A549 (cell line): ENCODE results near the gene RNF217. TPM values are rescaled to one million over a fixed set of nuclear protein-coding genes. Genes with fewer than 3 reads are reported as not detected.
A peak's percentile ranks its signal among the peaks of the same experiment; 100 is the strongest.
"Not testable (repeated sequence)": the region's sequence is repeated elsewhere in the genome, so short reads cannot be mapped to it uniquely, and the experiment has no call there.

Experiments
- ATAC-seq, 2 experiments: fragments of 200-7000 bp in 1 of 2; fragments of >200 bp in 1 of 2; cut with Nextera tagmentation in 1 of 2; cut with Tn5 transposase in 1 of 2; 3 replicates each; pipeline versions ENCODE4 v1.8.0 to v1.9.1; 2018 to 2020; ENCODE audit warnings: mild to moderate bottlenecking in 1 of 2, moderate library complexity in 1 of 2
- CTCF ChIA-PET: fragments of 300-600 bp; sonication (Branson Sonifier 250); formaldehyde crosslinking; extraction: SDS; loops from one replicate; lab custom pipeline; 2021; ENCODE audit warnings: antibody characterized with exemption, inconsistent platforms; lab: Yijun Ruan, JAX
- POLR2A ChIA-PET: fragments of 350-600 bp; formaldehyde crosslinking; extraction: SDS; loops from one replicate; lab custom pipeline; 2021; ENCODE audit warnings: antibody characterized with exemption, inconsistent platforms; lab: Yijun Ruan, JAX
- DNase-seq, 2 experiments: peaks; one replicate each; pipeline versions ENCODE4 v3.0.0 to v3.0.0-alpha.2; 2011 to 2016; ENCODE audit warnings: low read depth in 1 of 2, low spot score in 1 of 2
- FAIRE-seq: peaks from 2 replicates; lab custom pipeline; 2011; peaks lifted over from hg19 to GRCh38; lab: Jason Lieb, UNC
- H3K27ac ChIP-seq, 2 experiments: fragments of >200 bp; sonication (Bioruptor Twin); formaldehyde crosslinking; 3 replicates each; pipeline ENCODE4 v1.5.1; 2016 to 2017
- H3K4me1 ChIP-seq: fragments of >200 bp; sonication (Bioruptor Twin); formaldehyde crosslinking; 3 replicates; pipeline ENCODE4 v1.6.1; 2016
- H3K4me2 ChIP-seq: fragments of >200 bp; sonication (Bioruptor Twin); formaldehyde crosslinking; 3 replicates; pipeline ENCODE4 v1.6.1; 2016
- H3K4me3 ChIP-seq: fragments of >200 bp; sonication (Bioruptor Twin); formaldehyde crosslinking; 3 replicates; pipeline ENCODE4 v1.5.1; 2016
- H3K9me3 ChIP-seq: fragments of >200 bp; sonication (Bioruptor Twin); formaldehyde crosslinking; 3 replicates; pipeline ENCODE4 v1.6.1; 2016
- CBX2 ChIP-seq: fragments of 200-600 bp; sonication (generic); IDR thresholded peaks from 2 replicates; pipeline ENCODE4 v1.6.1; 2016; ENCODE audit warnings: low read depth, mild to moderate bottlenecking, borderline replicate concordance
- CBX8 ChIP-seq: fragments of 200-600 bp; sonication (generic); IDR thresholded peaks from 2 replicates; pipeline ENCODE4 v1.6.1; 2016
- CHD2 ChIP-seq: fragments of 150-350 bp; IDR thresholded peaks from 2 replicates; pipeline ENCODE4 v1.6.1; 2014; ENCODE audit warnings: low read length; ENCODE audit not compliant: partially characterized antibody
- FOSB ChIP-seq: fragments of 250-450 bp; sonication (Bioruptor Pico); IDR thresholded peaks from 2 replicates; pipeline ENCODE4 v1.5.0; 2020; ENCODE audit warnings: mild to moderate bottlenecking, moderate library complexity
- GATA3 ChIP-seq: IDR thresholded peaks from 2 replicates; pipeline ENCODE4 v1.6.1; 2012; ENCODE audit warnings: borderline replicate concordance
- HEYL ChIP-seq: fragments of 250-450 bp; sonication (Bioruptor Pico); IDR thresholded peaks from 2 replicates; pipeline ENCODE4 v1.8.0; 2021; ENCODE audit warnings: mild to moderate bottlenecking, moderate library complexity
- HOXB5 ChIP-seq: fragments of 250-450 bp; sonication (Bioruptor Pico); IDR thresholded peaks from 2 replicates; pipeline ENCODE4 v1.5.0; 2020; ENCODE audit warnings: mild to moderate bottlenecking, moderate library complexity
- KDM5A ChIP-seq: fragments of 200-600 bp; sonication (generic); IDR thresholded peaks from 2 replicates; pipeline ENCODE4 v1.6.1; 2016; ENCODE audit warnings: antibody characterized with exemption, mild to moderate bottlenecking
- MYC ChIP-seq: IDR thresholded peaks from 2 replicates; pipeline ENCODE4 v1.6.1; 2012; ENCODE audit warnings: mild to moderate bottlenecking, inconsistent platforms, low read length, improper control_type of control experiment, borderline replicate concordance
- NFE2L2 ChIP-seq: fragments of 150-350 bp; conservative IDR thresholded peaks from 2 replicates; pipeline ENCODE4 v1.6.1; 2014; ENCODE audit warnings: low read length
- NPAS2 ChIP-seq: fragments of 250-450 bp; sonication (Bioruptor Pico); IDR thresholded peaks from 2 replicates; pipeline ENCODE4 v1.8.0; 2022; ENCODE audit warnings: mild to moderate bottlenecking, moderate library complexity, borderline replicate concordance
- PHF8 ChIP-seq: fragments of 200-600 bp; sonication (generic); IDR thresholded peaks from 2 replicates; pipeline ENCODE4 v1.6.1; 2016; ENCODE audit warnings: low read depth, mild to moderate bottlenecking, antibody characterized with exemption, moderate library complexity, borderline replicate concordance
- POLR2A ChIP-seq: IDR thresholded peaks from 2 replicates; pipeline ENCODE4 v1.6.1; 2012; ENCODE audit warnings: mild to moderate bottlenecking, low read length
- RARB ChIP-seq: fragments of 250-450 bp; sonication (Bioruptor Pico); IDR thresholded peaks from 2 replicates; pipeline ENCODE4 v1.8.0; 2021; ENCODE audit warnings: mild to moderate bottlenecking, moderate library complexity
- RFX5 ChIP-seq: fragments of 450-650 bp; IDR thresholded peaks from 2 replicates; pipeline ENCODE4 v1.7.1; 2014; ENCODE audit warnings: antibody characterized with exemption, mild to moderate bottlenecking, moderate library complexity
- RNF2 ChIP-seq: fragments of 200-600 bp; sonication (generic); IDR thresholded peaks from 2 replicates; pipeline ENCODE4 v1.6.1; 2016; ENCODE audit warnings: low read depth, mild to moderate bottlenecking, antibody characterized with exemption, moderate library complexity, borderline replicate concordance
- SMC3 ChIP-seq: fragments of >200 bp; sonication (Bioruptor Twin); formaldehyde crosslinking; IDR thresholded peaks from 3 replicates; pipeline ENCODE4 v1.6.1; 2018; ENCODE audit warnings: inconsistent platforms
- ZNF302 ChIP-seq: fragments of 250-450 bp; sonication (Bioruptor Pico); IDR thresholded peaks from 2 replicates; pipeline ENCODE4 v1.9.0; 2021; ENCODE audit warnings: inconsistent platforms, mild to moderate bottlenecking, moderate library complexity
- ZSCAN20 ChIP-seq: fragments of 250-450 bp; sonication (Bioruptor Pico); IDR thresholded peaks from 2 replicates; pipeline ENCODE4 v1.8.0; 2022; ENCODE audit warnings: mild to moderate bottlenecking, moderate library complexity
- WGBS: methylation state at CpG from one replicate; pipeline ENCODE4 v1.1.6; 2017; ENCODE audit errors: missing lambda C conversion rate; 5-methylcytosine and 5-hydroxymethylcytosine counted together
- polyA minus RNA-seq: library from RNA; depleted of rRNA, polyadenylated mRNA; stranded (reverse); fragments of >200 nt; gene quantifications from 2 replicates; pipeline ENCODE4 v1.2.3, GENCODE V29; 2011; rRNA and poly(A)+ RNA removed
- polyA plus RNA-seq, 4 experiments: library from polyadenylated mRNA; depleted of rRNA in 3 of 4; stranded (reverse); fragments of >200 nt; fragmentation: RNase III in 1 of 4; extraction: RNeasy Plus Mini Kit Qiagen cat#74134 plus additional on column Dnase treatment in 1 of 4; gene quantifications; 2 replicates in 3 of 4; 3 replicates in 1 of 4; pipeline ENCODE4 v1.2.3, GENCODE V29; 2011 to 2017
- TF ChIP-seq, protein P1 (sequence below): fragments of >200 bp; sonication (Bioruptor Twin); formaldehyde crosslinking; IDR thresholded peaks from 3 replicates; pipeline ENCODE4 v1.5.1; 2016

RNF217 gene, protein sequence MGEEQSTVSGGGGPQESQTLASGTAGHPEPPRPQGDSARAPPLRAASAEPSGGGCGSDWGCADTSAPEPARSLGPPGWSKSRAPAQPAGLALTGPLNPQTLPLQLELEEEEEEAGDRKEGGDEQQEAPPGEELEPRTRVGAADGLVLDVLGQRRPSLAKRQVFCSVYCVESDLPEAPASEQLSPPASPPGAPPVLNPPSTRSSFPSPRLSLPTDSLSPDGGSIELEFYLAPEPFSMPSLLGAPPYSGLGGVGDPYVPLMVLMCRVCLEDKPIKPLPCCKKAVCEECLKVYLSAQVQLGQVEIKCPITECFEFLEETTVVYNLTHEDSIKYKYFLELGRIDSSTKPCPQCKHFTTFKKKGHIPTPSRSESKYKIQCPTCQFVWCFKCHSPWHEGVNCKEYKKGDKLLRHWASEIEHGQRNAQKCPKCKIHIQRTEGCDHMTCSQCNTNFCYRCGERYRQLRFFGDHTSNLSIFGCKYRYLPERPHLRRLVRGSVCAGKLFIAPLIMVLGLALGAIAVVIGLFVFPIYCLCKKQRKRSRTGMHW
- 20.0 and 22.3 TPM in 2 replicates for polyA plus RNA-seq (2011; rRNA removed)
- polyA plus RNA-seq (2012; cell fraction: cytosol; rRNA removed) = 4.9 and 5.0 TPM in 2 replicates
- polyA plus RNA-seq (2012; cell fraction: nucleus; rRNA removed) = 3.7 and 6.1 TPM in 2 replicates
- 4.7 to 9.9 TPM (median 5.7 TPM) in 3 replicates for polyA plus RNA-seq (2017; fragmentation: RNase III; extraction: RNeasy Plus Mini Kit Qiagen cat#74134 plus additional on column Dnase treatment)
- 40.8 and 46.5 TPM in 2 replicates for polyA minus RNA-seq

DNA sequence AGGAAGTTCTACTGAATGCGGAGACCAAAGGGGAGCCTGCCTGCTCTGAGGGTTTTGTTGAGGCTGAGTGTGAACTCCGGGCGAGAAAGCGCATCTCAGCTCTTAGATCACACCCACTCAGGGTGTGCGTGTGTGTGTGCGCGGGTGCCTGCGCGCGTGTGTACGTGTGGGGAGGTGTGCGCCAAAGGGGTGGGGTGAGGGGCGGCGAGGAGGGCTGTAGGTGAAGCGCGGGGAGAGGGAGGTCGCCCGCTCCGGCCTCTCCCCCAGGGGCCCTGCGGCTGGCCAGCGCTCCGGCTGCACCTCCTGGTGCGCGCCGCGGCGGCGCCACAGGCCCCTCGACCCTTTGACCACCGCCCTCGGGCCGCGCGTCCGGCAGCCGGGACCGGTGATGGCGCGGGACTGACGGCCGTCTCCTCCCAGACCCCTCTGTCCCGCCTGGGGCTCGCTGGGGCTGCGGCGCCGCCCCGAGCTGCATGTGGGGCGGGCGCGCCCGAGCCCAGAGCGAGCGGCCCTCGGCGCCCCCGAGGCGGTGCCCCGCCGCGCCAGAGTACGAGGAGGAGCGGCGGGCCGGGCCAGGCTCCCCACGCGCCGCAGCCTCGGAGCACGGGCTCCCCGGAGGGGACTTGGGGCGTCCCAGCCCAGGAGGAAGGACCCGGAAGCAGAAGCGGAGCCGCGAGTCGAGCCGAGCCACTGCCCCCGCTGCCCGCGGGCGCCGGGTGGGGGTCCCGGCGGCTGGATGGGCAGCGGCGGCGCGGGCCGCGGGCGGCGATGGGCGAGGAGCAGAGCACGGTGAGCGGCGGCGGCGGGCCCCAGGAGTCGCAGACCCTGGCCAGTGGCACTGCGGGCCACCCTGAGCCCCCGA, at the start of gene RNF217:
Gene RNF217 (plus strand): TSS at position 661 of the 862 bp plus-strand sequence. CDS start 108 bp downstream, at position 769.
- 2% methylated on average over 5 of the region's 101 CpGs for WGBS

GRCh38 chr6:124913056-124913455, 49.2 kb upstream of the RNF217 start:
- Histone ChIP-seq H3K4me2 (no peak overlapping the region), H3K9me3 (no peaks in the 10 kb centered on the region), H3K4me1 (no peaks in the 10 kb centered on the region), H3K4me3 (no peak overlapping the region), H3K27ac (no peak overlapping the region)
- ATAC-seq = no peak
- no peak for TF ChIP-seq NPAS2
- no peak for TF ChIP-seq CBX8
- no peak for TF ChIP-seq ZSCAN20 (CRISPR knock-in tag)
- no peak for TF ChIP-seq PHF8
- TF ChIP-seq MYC = no peak
- no peak for TF ChIP-seq CHD2
- TF ChIP-seq CBX2 = no peak
- no peak for TF ChIP-seq KDM5A
- TF ChIP-seq RFX5 = no peak
- TF ChIP-seq, protein P1, sequence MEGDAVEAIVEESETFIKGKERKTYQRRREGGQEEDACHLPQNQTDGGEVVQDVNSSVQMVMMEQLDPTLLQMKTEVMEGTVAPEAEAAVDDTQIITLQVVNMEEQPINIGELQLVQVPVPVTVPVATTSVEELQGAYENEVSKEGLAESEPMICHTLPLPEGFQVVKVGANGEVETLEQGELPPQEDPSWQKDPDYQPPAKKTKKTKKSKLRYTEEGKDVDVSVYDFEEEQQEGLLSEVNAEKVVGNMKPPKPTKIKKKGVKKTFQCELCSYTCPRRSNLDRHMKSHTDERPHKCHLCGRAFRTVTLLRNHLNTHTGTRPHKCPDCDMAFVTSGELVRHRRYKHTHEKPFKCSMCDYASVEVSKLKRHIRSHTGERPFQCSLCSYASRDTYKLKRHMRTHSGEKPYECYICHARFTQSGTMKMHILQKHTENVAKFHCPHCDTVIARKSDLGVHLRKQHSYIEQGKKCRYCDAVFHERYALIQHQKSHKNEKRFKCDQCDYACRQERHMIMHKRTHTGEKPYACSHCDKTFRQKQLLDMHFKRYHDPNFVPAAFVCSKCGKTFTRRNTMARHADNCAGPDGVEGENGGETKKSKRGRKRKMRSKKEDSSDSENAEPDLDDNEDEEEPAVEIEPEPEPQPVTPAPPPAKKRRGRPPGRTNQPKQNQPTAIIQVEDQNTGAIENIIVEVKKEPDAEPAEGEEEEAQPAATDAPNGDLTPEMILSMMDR = no peak
- no peak for TF ChIP-seq HOXB5 (CRISPR knock-in tag)
- no peak for TF ChIP-seq FOSB (CRISPR knock-in tag)
- TF ChIP-seq NFE2L2 = no peak
- FAIRE-seq = no peak
- CTCF ChIA-PET = interaction anchor here (0.6 kb wide), 1 partner anchor 26 kb away, joined by 3 read pairs; no protein-coding TSS in a partner anchor
- WGBS = 90% methylated on average over 1 of the region's 1 CpG
- POLR2A ChIA-PET = no interaction called here
- no peak for DNase-seq

More for the DNA sequence above, at the start of gene RNF217:
- peak within 1 kb of the TSS; percentile 97 to 99 for H3K27ac ChIP-seq
- H3K4me2 ChIP-seq = peak within 1 kb of the TSS; percentile 90
- ChIA-PET CTCF (interaction anchor here (0.7 to 3.2 kb wide), 8 partner anchors 10 to 185 kb away, joined by 3 to 10 read pairs (median 4); no protein-coding TSS in a partner anchor), POLR2A (interaction anchor here (0.9 kb wide), 1 partner anchor 22 kb away, joined by 6 read pairs; no protein-coding TSS in a partner anchor)
- no peak for TF ChIP-seq HOXB5 (CRISPR knock-in tag)
- no peak for TF ChIP-seq HEYL (CRISPR knock-in tag)
- TF ChIP-seq GATA3 = no peak
- peak; percentile 59 for TF ChIP-seq POLR2A
- TF ChIP-seq RARB (CRISPR knock-in tag) = no peak
- TF ChIP-seq FOSB (CRISPR knock-in tag) = no peak
- DNase-seq (peak; percentile 48 to 68), ATAC-seq (peak; percentile 75 to 81), FAIRE-seq (no peak)
- H3K4me1 ChIP-seq = peaks cover 36% of the 10 kb centered on the region
- peak within 1 kb of the TSS; percentile 82 for H3K4me3 ChIP-seq
- no peaks in the 10 kb centered on the region for H3K9me3 ChIP-seq

DNA sequence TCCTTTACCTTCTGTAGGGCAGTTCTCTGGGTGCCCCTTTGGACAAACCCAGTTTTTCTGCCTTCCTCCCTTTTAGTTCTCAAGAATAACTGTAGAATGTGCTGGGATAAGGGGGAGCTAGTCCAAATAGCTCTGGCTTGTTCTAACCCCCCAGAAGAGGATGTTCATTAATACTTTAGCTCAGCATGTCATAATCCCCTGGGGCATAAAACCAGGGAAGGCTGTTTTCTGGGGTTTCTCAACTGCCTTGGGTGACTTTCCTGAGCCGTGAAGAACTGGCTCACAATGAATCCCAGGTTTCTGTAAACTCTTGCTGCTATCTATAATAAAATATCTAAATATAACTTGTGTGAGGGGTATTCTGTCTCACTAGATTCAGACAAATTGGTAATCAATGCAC, 44.5 kb upstream of the RNF217 start:
- Histone ChIP-seq H3K4me2 (no peak overlapping the region), H3K27ac (no peak overlapping the region), H3K9me3 (no peaks in the 10 kb centered on the region), H3K4me3 (no peak overlapping the region), H3K4me1 (no peaks in the 10 kb centered on the region)
- ChIA-PET POLR2A (no interaction called here), CTCF (no interaction called here)
- TF ChIP-seq SMC3 = no peak
- TF ChIP-seq ZNF302 (CRISPR knock-in tag) = no peak
- TF ChIP-seq RNF2 = no peak
- TF ChIP-seq, protein P1 = no peak
- FAIRE-seq (no peak), DNase-seq (no peak), ATAC-seq (no peak)
- WGBS = 78% methylated on average over 1 of the region's 1 CpG

DNA sequence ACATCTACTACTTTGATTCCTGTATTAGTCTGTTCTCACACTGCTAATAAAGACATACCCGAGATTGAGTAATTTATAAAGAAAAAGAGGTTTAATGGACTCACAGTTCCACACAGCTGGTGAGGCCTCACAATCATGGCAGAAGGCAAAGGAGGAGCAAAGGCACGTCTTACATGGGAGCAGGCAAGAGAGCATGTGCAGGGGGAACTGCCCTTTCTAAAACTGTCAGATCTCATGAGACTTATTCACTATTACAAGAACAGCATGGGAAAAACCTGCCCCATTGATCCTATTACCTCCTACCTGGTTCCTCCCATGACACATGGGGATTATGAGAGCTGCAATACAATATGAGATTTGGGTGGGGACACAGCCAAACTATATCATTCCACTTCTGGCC, 42.5 kb upstream of the RNF217 start:
- POLR2A ChIA-PET, H3K4me3 ChIP-seq, H3K27ac ChIP-seq, H3K9me3 ChIP-seq, H3K4me2 ChIP-seq, H3K4me1 ChIP-seq, FAIRE-seq, DNase-seq, CTCF ChIA-PET, ATAC-seq: not testable (repeated sequence)
- 85% methylated on average over 2 of the region's 2 CpGs for WGBS
